Astrocyte of the hippocampus (primary cell): ENCODE results near the gene FETUB.

Experiments used
- DNase-seq: peaks from one replicate; pipeline ENCODE4 v3.0.0; 2011; ENCODE audit warnings: low read depth, low spot score

The FETUB gene

DNA sequence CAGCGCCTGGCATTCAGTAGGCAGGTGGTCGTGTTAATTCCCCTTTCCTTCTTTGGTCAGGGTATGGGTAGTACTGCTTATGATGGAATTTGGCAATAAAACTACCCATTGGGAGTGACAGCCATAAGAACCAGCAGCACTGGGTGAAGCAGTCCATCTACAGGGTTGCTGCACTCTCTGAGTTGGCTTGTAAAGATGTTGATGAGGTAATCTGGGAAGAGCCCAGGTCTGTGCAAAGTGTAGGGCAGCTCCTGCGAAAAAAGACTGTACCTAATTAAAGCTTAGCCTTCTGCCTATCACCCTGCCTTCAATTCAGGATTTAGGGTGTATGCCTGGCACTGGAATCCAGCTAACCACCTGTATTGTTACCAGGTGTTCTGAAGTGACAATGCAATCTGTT is 4.7 kb upstream of the FETUB start:
- DNase-seq = no peak

- DNase-seq = no peak
Measured at GRCh38 chr3:186636536-186636935, 3.7 kb upstream of the FETUB start.

DNA sequence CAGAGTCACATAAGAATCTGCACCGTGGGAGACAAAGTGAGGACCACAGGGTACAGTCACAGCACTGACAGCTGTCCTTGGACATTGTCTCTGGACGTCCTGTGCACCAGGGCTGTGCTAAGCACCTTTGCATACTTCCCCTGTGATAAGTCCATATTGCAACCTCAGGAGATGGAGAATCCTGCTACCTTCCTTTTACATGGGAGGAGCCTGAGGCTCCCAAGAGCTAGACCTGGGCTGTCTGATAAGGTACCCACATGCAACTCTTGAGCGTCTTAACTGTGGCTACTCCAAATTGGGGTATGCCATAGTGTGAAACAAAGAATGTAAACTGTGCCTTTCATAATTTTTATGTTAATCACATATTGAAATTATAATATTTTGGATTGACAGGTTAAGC is 2.5 kb upstream of the FETUB start:
- no peak for DNase-seq

DNA sequence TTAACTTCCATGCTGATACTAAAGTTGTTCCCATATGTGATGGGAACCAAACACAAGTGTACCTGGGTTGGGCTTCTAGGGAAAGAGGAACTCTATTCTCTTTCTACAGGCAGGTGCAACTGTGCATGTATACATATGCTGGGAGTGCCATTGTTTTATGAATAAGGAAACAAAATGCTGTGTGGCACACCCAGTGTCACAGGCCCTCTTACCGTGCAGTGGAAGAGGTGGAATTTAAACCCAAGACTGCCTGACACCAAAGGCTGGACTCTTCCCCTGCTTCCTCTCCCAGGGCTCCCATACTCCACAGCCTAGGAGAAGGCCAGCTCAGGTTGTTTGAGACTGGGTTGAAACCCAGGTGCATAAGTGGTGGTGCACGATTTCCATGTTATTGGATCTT is 1.9 kb upstream of the FETUB start:
- DNase-seq = no peak

DNA sequence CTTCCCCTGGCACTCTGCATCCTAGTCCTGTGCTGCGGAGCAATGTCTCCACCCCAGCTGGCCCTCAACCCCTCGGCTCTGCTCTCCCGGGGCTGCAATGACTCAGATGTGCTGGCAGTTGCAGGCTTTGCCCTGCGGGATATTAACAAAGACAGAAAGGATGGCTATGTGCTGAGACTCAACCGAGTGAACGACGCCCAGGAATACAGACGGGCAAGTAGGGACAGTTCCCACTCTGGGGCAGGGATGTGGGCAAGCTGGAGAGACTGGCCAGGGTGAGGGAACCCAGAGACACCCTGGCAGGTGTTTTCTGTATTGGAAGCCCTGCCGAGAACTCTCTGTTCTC is 247 bp downstream of the FETUB start:
- DNase-seq = peak; percentile 82

DNA sequence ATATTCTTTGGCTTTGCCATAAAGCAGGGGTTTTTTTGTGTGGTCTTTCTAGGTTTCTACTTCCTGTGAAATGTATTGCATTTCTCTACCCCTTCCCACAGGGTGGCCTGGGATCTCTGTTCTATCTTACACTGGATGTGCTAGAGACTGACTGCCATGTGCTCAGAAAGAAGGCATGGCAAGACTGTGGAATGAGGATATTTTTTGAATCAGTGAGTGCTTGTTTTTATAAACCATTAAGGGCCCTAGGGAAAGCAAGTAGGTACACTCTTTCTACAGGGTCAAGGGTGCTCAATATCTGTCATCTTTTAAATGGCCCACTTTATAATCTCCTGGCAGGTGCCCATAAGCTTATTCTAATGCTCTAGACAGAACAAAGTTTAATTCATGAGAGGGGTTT is 730 bp downstream of the FETUB start:
- DNase-seq = peak; percentile 11

DNA sequence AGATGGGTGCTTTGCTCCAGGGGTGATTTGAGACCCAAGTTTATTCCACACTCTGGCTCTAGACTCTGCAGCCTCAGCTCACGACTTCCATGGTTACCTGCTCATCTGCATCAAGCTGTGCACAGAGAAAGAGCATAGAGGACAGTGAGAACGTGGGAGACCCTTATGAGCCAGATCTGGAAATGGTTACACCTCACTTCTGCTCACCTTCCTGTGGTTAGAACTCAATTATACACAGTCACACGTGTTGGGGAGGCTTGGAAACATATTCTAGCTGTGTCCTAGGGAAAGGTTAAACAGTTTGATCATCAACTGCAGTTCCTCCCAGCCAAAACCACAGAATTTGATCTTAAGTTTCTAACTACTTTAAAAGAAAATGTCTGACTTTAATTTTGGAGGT is 1.8 kb downstream of the FETUB start:
- DNase-seq = no peak

DNA sequence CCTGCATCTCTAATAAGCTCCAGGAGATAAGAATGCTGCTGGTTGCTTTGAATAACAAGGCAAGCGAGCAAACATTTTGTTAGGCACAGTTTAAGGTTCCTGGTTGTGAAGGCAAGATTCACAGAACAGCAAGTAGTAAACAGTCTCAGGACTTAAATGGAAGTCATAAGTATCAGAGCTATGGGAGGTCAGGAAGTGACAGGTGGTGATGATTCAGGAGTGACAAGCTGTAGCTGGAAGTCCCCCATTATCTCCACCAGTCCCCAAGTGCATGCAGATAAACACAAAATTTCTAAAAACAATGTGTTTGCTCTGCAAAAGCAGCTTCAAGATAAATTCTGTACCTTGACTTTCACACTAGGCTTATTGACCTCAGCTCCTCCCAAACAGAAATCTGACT is 3.3 kb downstream of the FETUB start:
- DNase-seq = no peak

DNA sequence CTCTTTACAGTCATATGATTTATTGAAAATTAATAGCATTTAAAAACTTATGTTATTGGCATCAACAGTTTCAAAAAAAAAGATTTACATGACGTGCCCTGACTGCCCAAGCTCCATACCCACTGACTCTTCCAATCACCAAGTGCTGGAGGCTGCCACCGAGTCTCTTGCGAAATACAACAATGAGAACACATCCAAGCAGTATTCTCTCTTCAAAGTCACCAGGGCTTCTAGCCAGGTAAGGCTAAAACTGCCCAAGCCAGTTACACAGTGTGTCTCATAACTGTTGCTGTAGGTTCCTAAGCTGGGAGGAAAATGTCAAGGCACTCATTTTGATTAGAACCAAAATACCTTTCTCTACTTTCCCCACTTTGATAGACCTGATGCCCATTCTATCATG is 4.5 kb downstream of the FETUB start:
- no peak for DNase-seq

GRCh38 chr3:186646106-186646505 is 5.9 kb downstream of the FETUB start:
- DNase-seq = no peak

DNA sequence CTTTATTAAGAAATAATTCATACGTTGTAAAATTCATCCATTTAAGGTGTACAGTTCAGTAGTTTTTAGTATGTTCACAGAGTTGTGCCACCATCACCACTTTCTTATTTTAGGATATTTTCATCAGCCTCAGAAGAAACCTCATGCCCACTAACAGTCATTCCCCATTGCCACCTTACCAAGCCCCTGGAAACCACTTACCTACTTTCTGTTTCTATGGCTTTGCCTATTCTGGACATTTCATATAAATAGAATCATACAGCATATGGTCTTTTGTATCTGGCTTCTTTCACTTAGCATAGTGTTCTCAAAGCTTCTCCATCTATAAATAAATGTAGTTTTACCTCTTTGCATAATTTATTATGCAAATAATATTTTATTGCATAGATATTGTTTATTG is 6.6 kb downstream of the FETUB start:
- DNase-seq = no peak

- DNase-seq = no peak
Measured at GRCh38 chr3:186648851-186649250, 8.7 kb downstream of the FETUB start.

- DNase-seq = no peak
Measured at GRCh38 chr3:186651678-186652215, 11.5 kb downstream of the FETUB start.

- no peak for DNase-seq
Measured at GRCh38 chr3:186653080-186653707, 13.0 kb downstream of the FETUB start.

GRCh38 chr3:186653984-186654383 is 13.8 kb downstream of the FETUB start:
- DNase-seq = no peak

DNA sequence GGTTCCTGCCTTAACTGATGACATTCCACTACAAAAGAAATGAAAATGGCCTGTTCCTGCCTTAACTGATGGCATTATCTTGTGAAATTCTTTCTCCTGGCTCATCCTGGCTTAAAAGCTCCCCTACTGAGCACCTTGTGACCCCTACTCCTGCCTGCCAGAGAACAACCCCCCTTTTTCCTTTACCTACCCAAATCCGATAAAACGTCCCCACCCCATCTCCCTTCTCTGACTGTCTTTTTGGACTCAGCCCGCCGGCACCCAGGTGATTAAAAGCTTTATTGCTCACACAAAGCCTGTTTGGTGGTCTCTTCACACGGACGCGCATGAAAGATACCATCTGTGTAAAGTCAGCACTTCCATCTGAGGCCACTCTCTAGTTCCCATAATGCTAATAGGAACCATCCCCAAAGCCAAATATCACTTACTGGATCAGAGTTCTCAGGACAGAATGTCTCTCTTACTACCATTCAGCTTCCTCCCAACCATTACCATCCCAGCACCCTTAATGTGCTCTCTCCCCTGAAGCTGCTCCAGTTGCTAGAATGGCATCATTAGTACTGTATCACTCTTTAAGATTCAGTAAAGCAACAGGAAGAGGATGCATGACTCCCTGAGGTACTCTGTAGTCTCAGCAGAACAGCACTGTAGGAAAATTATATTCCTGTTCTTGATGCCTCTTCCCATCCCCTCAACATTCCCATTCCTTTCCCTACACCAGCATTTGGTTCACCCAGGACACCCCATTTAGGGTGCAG is 23.3 kb downstream of the FETUB start:
- no peak for DNase-seq

DNA sequence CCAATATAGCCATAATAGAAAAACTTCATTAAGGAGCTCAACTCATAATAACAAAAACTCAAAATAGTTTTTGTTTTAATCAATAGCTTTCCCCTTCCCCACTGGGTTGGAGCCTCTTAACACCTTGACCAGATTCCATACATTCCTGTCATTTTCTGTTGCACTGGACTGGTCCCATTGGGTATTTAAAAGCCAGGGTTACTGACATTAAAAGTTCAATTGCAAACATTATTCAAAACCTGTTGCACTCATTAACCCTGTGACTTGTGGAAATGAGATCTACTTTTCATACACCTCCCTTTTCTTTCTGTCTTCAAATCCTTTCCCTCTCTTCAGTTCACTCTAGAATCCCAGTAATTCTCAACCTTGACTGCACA is 23.9 kb downstream of the FETUB start:
- DNase-seq = no peak

DNA sequence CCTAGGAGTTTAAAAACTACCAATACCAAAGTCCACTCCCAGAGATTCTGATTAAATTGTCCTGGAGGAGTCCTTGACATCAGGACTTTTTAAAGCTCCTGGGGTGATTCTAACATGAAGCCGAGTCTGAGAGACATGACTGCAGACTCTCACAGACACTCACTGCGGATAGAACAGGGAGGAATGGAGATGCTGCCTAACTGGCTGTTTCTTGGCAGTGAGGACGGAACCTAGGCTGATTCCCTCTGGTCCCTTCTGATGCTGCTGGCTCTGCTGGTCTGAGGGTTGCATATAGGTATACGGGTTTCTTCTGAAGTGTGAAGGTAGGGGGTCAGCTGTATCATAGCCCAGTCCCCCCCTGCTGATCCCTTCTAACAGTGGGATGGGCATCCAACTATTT is 24.3 kb downstream of the FETUB start:
- DNase-seq = no peak

DNA sequence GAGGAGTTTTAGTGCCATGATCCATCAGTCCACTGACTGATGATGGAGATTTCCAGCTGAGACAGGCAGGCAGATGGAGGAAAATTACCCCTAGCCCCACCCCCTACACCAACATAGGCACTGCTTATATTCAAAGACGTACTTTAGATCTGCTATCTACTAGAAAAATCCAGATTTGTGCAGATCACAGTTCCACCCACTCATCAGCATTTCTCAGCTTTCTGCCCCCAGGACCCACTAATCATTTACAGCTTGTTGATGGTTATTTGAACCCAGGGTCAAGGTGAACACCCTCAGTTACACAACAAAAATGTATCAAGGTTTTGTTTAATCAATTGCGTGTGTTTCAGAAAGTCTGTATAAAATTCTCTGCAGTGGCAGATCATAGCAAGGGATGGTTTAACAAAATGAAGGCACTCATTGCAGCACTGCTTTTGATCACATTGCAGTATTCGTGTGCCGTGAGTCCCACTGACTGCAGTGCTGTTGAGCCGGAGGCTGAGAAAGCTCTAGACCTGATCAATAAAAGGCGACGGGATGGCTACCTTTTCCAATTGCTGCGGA is 25.5 kb downstream of the FETUB start, which contains the start of gene HRG:
TSS of gene HRG (plus strand) at position 390 of the 564 bp plus-strand sequence. CDS start at position 408, 18 bp downstream.
- DNase-seq = no peak

- DNase-seq = no peak
Measured at GRCh38 chr3:186668426-186668825, 28.2 kb downstream of the FETUB start.

DNA sequence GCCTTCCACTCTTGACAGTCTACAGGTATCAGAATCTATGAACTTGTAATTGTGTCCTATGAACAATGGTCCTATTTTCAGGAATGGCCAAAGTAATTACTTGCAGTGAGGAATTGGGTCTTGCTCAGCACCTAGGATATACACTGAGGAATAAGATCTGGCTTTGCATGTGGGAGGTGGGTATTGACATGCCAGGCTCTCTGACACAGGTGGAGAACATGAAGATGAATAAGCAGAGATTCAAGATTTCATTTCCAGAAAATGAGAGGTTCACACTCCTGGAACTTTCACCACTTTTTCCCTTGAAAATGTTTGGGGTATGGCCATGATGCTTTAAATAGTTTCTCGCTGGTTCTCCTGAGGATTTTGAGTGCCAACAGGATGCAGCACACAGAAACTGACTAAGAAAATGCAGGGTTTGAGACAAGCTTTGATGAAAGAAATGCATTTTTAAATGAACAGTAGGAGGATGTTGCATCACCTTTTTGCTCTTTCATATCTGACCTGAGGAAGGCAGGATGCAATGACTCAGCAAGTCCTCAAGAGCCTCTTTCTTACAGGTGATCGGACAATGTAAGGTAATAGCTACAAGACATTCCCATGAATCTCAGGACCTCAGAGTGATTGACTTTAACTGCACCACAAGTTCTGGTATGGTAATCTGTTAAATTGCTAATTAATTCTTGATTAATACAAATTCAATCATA is 29.3 kb downstream of the FETUB start:
- no peak for DNase-seq

GRCh38 chr3:186670155-186670554 is 30.0 kb downstream of the FETUB start:
- DNase-seq = no peak
